Neutrophil (primary cell): ENCODE data around the gene RASAL3.
"Not testable (repeated sequence)": the region's sequence is repeated elsewhere in the genome, so short reads cannot be mapped to it uniquely, and the experiment has no call there.

ENCODE experiments used
- H3K27ac ChIP-seq: fragments of 200-600 bp; sonication (generic); 2 replicates; pipeline ENCODE4 v1.5.1; 2016; ENCODE audit warnings: mild to moderate bottlenecking, moderate library complexity
- H3K27me3 ChIP-seq: fragments of 200-600 bp; sonication (generic); 2 replicates; pipeline ENCODE4 v1.6.0; 2016; ENCODE audit warnings: mild to moderate bottlenecking
- H3K36me3 ChIP-seq: fragments of 200-600 bp; sonication (generic); 2 replicates; pipeline ENCODE4 v1.5.1; 2017
- H3K4me1 ChIP-seq, 2 experiments: fragments of 200-600 bp in 1 of 2; sonication (generic) in 1 of 2; 1 replicate in 1 of 2; 2 replicates in 1 of 2; pipeline versions ENCODE4 v1.5.1 to v1.6.1; 2013 to 2016; ENCODE audit warnings: low read depth in 1 of 2, low read length in 1 of 2, mild to moderate bottlenecking in 1 of 2, moderate library complexity in 1 of 2; ENCODE audit not compliant: control insufficient read depth in 1 of 2, insufficient read depth in 1 of 2
- H3K4me3 ChIP-seq, 2 experiments: fragments of 200-600 bp in 1 of 2; sonication (generic) in 1 of 2; 1 replicate in 1 of 2; 2 replicates in 1 of 2; pipeline ENCODE4 v1.5.1; 2013 to 2016; ENCODE audit warnings: low read depth in 1 of 2, low read length in 1 of 2, mild to moderate bottlenecking in 1 of 2, moderate library complexity in 1 of 2
- H3K9me3 ChIP-seq: fragments of 200-600 bp; sonication (generic); 2 replicates; pipeline ENCODE4 v1.5.1; 2016
- CTCF ChIP-seq: fragments of 200-600 bp; sonication (generic); IDR thresholded peaks from 2 replicates; pipeline ENCODE4 v1.5.1; 2016; ENCODE audit warnings: antibody characterized with exemption

The RASAL3 gene

GRCh38 chr19:15418579-15419412 is 45.5 kb downstream of the RASAL3 start, which contains the start of gene AKAP8L:
AKAP8L (minus strand) TSS chr19:15418988; CDS start chr19:15418923, 65 bp downstream.
- H3K4me3 ChIP-seq: peak within 1 kb of the TSS; percentile 97 to 99
- peak within 1 kb of the TSS; percentile 84 for H3K27ac ChIP-seq
- H3K4me1 ChIP-seq: peaks cover 22 to 25% of the 10 kb centered on the region in 2 experiments

GRCh38 chr19:15418231-15418578 is 46.1 kb downstream of the RASAL3 start:
- H3K27ac ChIP-seq: peak overlapping the region; percentile 84
- H3K27me3 ChIP-seq: no peaks in the 10 kb centered on the region
- peaks cover 21% of the 10 kb centered on the region for H3K36me3 ChIP-seq
- TF ChIP-seq CTCF: no peak
- peak overlapping the region; percentile 97 to 99 for H3K4me3 ChIP-seq
- H3K4me1 ChIP-seq: peaks cover 22 to 25% of the 10 kb centered on the region in 2 experiments
- H3K9me3 ChIP-seq: no peaks in the 10 kb centered on the region

More at GRCh38 chr19:15418579-15419412, 45.5 kb downstream of the RASAL3 start, which contains the start of gene AKAP8L:
- Histone ChIP-seq H3K9me3 (no peaks in the 10 kb centered on the region), H3K27me3 (no peaks in the 10 kb centered on the region), H3K36me3 (peaks cover 27% of the 10 kb centered on the region)
- TF ChIP-seq CTCF: peak; percentile 97

GRCh38 chr19:15417699-15418098 is 46.6 kb downstream of the RASAL3 start:
- Histone ChIP-seq H3K27ac (peak overlapping the region; percentile 84), H3K9me3 (no peaks in the 10 kb centered on the region), H3K4me1 (peaks cover 22 to 25% of the 10 kb centered on the region in 2 experiments), H3K27me3 (no peaks in the 10 kb centered on the region), H3K4me3 (peak overlapping the region; percentile 97 to 99), H3K36me3 (peaks cover 16% of the 10 kb centered on the region)
- no peak for TF ChIP-seq CTCF

GRCh38 chr19:15412832-15413231 is 51.5 kb downstream of the RASAL3 start:
- Histone ChIP-seq H3K27ac (no peak overlapping the region), H3K4me3 (no peak overlapping the region), H3K4me1 (peaks cover 10 to 14% of the 10 kb centered on the region in 2 experiments), H3K36me3 (peaks cover 28% of the 10 kb centered on the region), H3K27me3 (no peaks in the 10 kb centered on the region), H3K9me3 (no peaks in the 10 kb centered on the region)
- no peak for TF ChIP-seq CTCF

GRCh38 chr19:15411351-15411750 is 53.0 kb downstream of the RASAL3 start:
- not testable (repeated sequence) for H3K4me1 ChIP-seq, H3K4me3 ChIP-seq, H3K9me3 ChIP-seq, H3K27me3 ChIP-seq, H3K27ac ChIP-seq
- peaks cover 28% of the 10 kb centered on the region for H3K36me3 ChIP-seq

GRCh38 chr19:15404780-15405211 is 59.5 kb downstream of the RASAL3 start:
- Histone ChIP-seq H3K4me3 (no peak overlapping the region), H3K9me3 (no peaks in the 10 kb centered on the region), H3K27ac (no peak overlapping the region), H3K27me3 (no peaks in the 10 kb centered on the region), H3K36me3 (peaks cover 61% of the 10 kb centered on the region), H3K4me1 (no peaks in the 10 kb centered on the region)
- no peak for TF ChIP-seq CTCF
